Karpas-422 (cell line): Measurements from ENCODE around the gene PJA1. TPM values are rescaled to one million over a fixed set of nuclear protein-coding genes. Genes with fewer than 3 reads are reported as not detected.

Experiments
- DNase-seq: peaks from one replicate; pipeline ENCODE4 v3.0.0-alpha.2; 2015
- H2AFZ ChIP-seq: fragments of 200-600 bp; sonication (generic); 2 replicates; pipeline ENCODE4 v1.6.1; 2014; ENCODE audit warnings: antibody characterized with exemption, low read length, mixed read lengths
- H3K27ac ChIP-seq: fragments of 200-600 bp; sonication (generic); 2 replicates; pipeline ENCODE4 v1.5.1; 2014; ENCODE audit warnings: mild to moderate bottlenecking, low read length, moderate library complexity
- H3K27me3 ChIP-seq: fragments of 200-600 bp; sonication (generic); 2 replicates; pipeline ENCODE4 v1.6.1; 2014; ENCODE audit warnings: low read length, mixed read lengths
- H3K36me3 ChIP-seq: fragments of 200-600 bp; sonication (generic); 2 replicates; pipeline ENCODE4 v1.6.1; 2014; ENCODE audit warnings: low read length, mixed read lengths; ENCODE audit not compliant: insufficient read depth
- H3K4me1 ChIP-seq: fragments of 200-600 bp; sonication (generic); 2 replicates; pipeline ENCODE4 v1.6.1; 2014; ENCODE audit warnings: mild to moderate bottlenecking, low read length, mixed read lengths
- H3K4me2 ChIP-seq: fragments of 200-600 bp; sonication (generic); 2 replicates; pipeline ENCODE4 v1.6.1; 2014; ENCODE audit warnings: low read length, low read depth, mild to moderate bottlenecking; ENCODE audit not compliant: poor library complexity, severe bottlenecking
- H3K4me3 ChIP-seq: fragments of 200-600 bp; sonication (generic); 2 replicates; pipeline ENCODE4 v1.5.1; 2014; ENCODE audit warnings: mild to moderate bottlenecking, antibody characterized with exemption, low read length, mixed read lengths
- H3K79me2 ChIP-seq: fragments of 200-600 bp; sonication (generic); 2 replicates; pipeline ENCODE4 v1.6.1; 2014; ENCODE audit warnings: mild to moderate bottlenecking, low read length, mixed read lengths
- H3K9ac ChIP-seq: fragments of 200-600 bp; sonication (generic); 2 replicates; pipeline ENCODE4 v1.6.0; 2014; ENCODE audit warnings: low read length
- H3K9me2 ChIP-seq: fragments of 200-600 bp; sonication (generic), shearing (Covaris generic); replicated peaks from 2 replicates; pipeline ENCODE4 v1.6.0; 2014; ENCODE audit warnings: mild to moderate bottlenecking, low read length, moderate library complexity; ENCODE audit not compliant: insufficient read depth
- H3K9me3 ChIP-seq: fragments of 300-700, 200-600 bp; sonication (generic); 2 replicates; pipeline ENCODE4 v1.6.1; 2014; ENCODE audit warnings: low read length, mixed read lengths
- H4K20me1 ChIP-seq: fragments of 200-600 bp; sonication (generic); 2 replicates; pipeline ENCODE4 v1.6.1; 2014; ENCODE audit warnings: mild to moderate bottlenecking, antibody characterized with exemption, low read length, low read depth; ENCODE audit not compliant: insufficient read depth
- total RNA-seq: library from RNA; depleted of rRNA; stranded (reverse); fragments of >200 nt; shearing (Covaris generic); gene quantifications from 2 replicates; pipeline ENCODE4 v1.2.3, GENCODE V29; 2014; ENCODE audit warnings: low replicate concordance

The PJA1 gene
- total RNA-seq, 1 experiment from 2014 or later: 15.7 TPM

DNA sequence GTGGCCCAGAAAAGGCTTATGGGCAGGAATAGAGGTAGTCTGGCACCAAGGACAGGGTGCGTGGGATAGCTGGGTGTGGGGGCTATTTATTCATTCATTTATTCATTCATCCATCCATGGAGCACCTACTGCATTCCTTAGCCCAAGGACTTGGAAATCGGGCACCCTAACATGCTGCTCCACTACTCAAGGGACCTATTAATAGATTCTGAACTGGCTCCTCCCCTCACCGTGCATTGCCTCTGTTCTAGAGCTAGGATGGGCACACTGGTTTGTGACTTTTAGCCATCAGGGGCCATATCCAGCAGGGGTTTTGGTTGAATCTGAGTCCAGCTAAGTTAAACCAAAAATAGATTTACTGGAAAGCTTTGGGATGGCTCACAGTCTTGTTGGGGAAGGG is 30.6 kb upstream of the PJA1 start:
- Histone ChIP-seq H3K9ac (no peak overlapping the region), H3K4me2 (no peak overlapping the region)

DNA sequence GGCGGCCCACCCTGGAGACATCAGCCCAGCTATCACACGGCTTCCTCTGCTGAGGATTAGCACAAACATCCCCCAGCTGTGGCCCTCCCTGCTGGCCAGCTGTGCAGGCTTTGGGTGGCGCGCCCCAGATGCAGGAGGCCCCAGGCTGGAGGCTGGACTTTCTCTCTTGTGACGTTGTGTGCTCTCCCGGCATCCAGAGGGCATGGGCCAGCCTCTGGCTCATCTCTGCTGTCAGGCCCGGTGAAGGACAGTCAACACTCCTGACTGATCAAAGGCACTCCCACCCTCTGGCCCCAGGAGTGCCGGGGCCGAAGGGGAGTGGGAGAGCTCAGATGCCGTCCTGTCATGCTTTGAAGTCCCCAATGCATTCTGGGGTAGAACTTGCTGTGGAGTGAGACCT is 29.9 kb upstream of the PJA1 start:
- Histone ChIP-seq H3K9me2 (no peaks in the 10 kb centered on the region), H3K27ac (no peak overlapping the region), H3K36me3 (no peaks in the 10 kb centered on the region), H3K9ac (no peak overlapping the region), H4K20me1 (no peaks in the 10 kb centered on the region), H3K4me3 (no peak overlapping the region), H3K79me2 (no peaks in the 10 kb centered on the region), H3K9me3 (no peaks in the 10 kb centered on the region), H3K27me3 (no peaks in the 10 kb centered on the region), H3K4me2 (no peak overlapping the region), H2AFZ (no peak overlapping the region), H3K4me1 (no peaks in the 10 kb centered on the region)
- no peak for DNase-seq

More for the DNA sequence above, 30.6 kb upstream of the PJA1 start:
- Histone ChIP-seq H3K27me3 (no peaks in the 10 kb centered on the region), H3K4me3 (no peak overlapping the region), H3K27ac (no peak overlapping the region), H3K4me1 (no peaks in the 10 kb centered on the region), H2AFZ (no peak overlapping the region), H4K20me1 (no peaks in the 10 kb centered on the region), H3K79me2 (no peaks in the 10 kb centered on the region), H3K9me3 (no peaks in the 10 kb centered on the region), H3K9me2 (no peaks in the 10 kb centered on the region), H3K36me3 (no peaks in the 10 kb centered on the region)
- DNase-seq: no peak

DNA sequence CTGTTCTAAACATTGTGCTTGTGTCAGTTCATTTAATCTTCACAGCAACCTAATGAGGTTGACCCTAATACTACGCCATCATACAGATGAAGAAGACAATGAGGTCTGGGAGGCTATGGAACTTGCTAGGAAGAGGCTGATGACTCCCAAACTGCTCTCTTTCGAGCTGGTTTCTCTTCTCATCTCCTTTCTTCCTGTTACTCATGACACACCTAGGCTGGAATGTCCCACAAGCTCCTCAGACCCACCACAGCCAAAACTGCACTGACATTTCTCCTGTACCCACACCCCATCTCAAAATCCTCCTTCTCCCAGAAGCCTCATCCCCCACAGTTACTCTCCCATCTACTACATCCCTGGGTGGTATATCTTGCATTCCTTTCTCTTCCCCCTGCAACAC is 27.4 kb upstream of the PJA1 start:
- no peak overlapping the region for H2AFZ ChIP-seq
- H3K4me3 ChIP-seq: no peak overlapping the region
- no peaks in the 10 kb centered on the region for H4K20me1 ChIP-seq
- H3K9me2 ChIP-seq: no peaks in the 10 kb centered on the region
- no peaks in the 10 kb centered on the region for H3K4me1 ChIP-seq
- H3K27me3 ChIP-seq: no peaks in the 10 kb centered on the region
- H3K9ac ChIP-seq: no peak overlapping the region
- no peak overlapping the region for H3K4me2 ChIP-seq
- no peaks in the 10 kb centered on the region for H3K79me2 ChIP-seq
- no peak for DNase-seq
- H3K36me3 ChIP-seq: no peaks in the 10 kb centered on the region
- no peak overlapping the region for H3K27ac ChIP-seq
- H3K9me3 ChIP-seq: no peaks in the 10 kb centered on the region

DNA sequence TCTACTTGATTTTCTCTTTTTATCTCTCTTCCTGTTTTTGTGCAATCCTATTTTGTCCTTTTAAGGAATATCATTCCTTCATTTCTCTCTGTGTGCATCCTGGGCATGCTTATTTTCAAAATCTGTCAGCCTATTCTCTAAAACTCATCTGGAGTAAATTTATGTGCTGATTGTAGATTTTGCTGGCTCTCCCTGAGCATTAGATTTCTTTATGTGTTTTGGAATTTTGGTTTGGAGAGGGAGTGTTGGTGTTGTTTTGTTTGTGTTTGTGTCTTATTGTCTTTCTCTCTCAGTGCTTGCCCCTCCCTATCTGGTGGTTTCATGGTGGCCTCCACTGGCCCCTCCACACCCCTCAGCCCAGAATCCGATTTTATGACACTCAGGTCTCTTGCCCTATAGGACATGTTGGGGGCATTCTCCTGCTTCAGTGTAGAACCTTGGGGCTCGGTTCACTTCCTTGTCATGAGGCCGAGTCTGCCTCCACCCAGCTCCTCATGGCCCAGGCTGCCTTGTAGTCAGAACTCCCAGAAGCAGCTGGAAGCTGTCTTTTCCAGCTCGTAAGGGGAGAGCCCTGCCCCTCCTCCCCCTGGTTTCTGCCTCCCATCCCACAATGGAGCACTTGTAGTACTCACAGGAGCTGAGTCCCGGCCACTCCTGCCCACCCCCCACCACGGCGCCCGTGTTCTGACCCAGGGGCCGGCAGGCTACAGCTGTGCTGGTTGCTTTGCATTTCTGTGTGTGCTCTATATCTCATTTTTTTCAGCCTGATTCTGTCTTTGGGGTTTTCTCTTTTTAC is 24.5 kb upstream of the PJA1 start:
- Histone ChIP-seq H3K4me3 (no peak overlapping the region), H3K9me2 (no peaks in the 10 kb centered on the region), H3K79me2 (no peaks in the 10 kb centered on the region), H4K20me1 (no peaks in the 10 kb centered on the region), H3K27ac (no peak overlapping the region), H3K27me3 (no peaks in the 10 kb centered on the region), H3K9ac (no peak overlapping the region), H3K36me3 (no peaks in the 10 kb centered on the region), H3K4me1 (no peaks in the 10 kb centered on the region), H3K9me3 (no peaks in the 10 kb centered on the region), H2AFZ (no peak overlapping the region), H3K4me2 (no peak overlapping the region)
- DNase-seq: no peak

DNA sequence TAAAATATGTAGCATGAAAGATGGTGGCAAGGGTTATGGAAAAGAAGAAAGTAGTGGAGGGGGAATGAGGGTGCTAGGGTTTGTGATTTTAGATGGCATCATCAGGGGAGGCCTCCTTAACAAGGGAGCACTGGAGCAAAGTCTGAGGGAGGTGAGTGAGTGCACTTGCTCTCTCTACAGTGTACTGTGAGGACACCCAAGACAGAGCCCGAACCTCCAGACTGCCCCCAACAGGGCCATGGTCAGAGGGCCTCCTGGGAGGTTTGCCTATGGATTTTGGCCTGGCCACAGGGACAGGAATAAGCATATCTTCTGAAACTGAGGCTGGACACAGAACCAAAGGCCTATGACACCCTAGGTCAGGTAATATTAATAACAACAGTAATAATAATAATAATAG is 21.4 kb upstream of the PJA1 start:
- no peak overlapping the region for H3K4me3 ChIP-seq
- H3K27ac ChIP-seq: no peak overlapping the region
- H3K27me3 ChIP-seq: no peaks in the 10 kb centered on the region
- H3K4me1 ChIP-seq: no peaks in the 10 kb centered on the region
- H3K79me2 ChIP-seq: no peaks in the 10 kb centered on the region
- H3K4me2 ChIP-seq: no peak overlapping the region
- H3K9me3 ChIP-seq: no peaks in the 10 kb centered on the region
- no peak for DNase-seq
- H3K9me2 ChIP-seq: no peaks in the 10 kb centered on the region
- H3K36me3 ChIP-seq: no peaks in the 10 kb centered on the region
- H3K9ac ChIP-seq: no peak overlapping the region
- no peaks in the 10 kb centered on the region for H4K20me1 ChIP-seq
- H2AFZ ChIP-seq: no peak overlapping the region

DNA sequence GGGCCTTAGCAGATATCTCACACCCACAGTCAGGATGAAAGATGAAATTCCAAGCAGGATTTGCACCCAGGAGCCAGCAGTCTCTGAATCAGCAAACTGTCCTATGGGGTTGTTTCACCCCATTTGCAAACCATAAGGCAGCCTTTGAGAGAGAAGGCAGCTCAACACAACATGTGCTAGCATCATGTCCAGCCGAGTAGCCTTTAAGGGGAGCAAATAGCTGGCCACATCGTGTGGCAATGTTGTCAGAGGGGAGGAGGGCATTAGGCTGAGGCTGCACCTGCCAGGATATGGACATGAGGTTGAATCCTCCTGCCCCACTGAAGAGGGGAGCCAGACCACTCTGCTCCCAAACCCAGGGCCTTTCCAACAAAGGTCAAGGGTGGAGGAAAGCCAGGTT is 20.6 kb upstream of the PJA1 start:
- Histone ChIP-seq H3K4me3 (no peak overlapping the region), H3K9ac (no peak overlapping the region), H3K79me2 (no peaks in the 10 kb centered on the region), H3K27me3 (no peaks in the 10 kb centered on the region), H3K36me3 (no peaks in the 10 kb centered on the region), H4K20me1 (no peaks in the 10 kb centered on the region), H3K27ac (no peak overlapping the region), H3K9me2 (no peaks in the 10 kb centered on the region), H2AFZ (no peak overlapping the region), H3K9me3 (no peaks in the 10 kb centered on the region), H3K4me2 (no peak overlapping the region), H3K4me1 (no peaks in the 10 kb centered on the region)
- DNase-seq: no peak

DNA sequence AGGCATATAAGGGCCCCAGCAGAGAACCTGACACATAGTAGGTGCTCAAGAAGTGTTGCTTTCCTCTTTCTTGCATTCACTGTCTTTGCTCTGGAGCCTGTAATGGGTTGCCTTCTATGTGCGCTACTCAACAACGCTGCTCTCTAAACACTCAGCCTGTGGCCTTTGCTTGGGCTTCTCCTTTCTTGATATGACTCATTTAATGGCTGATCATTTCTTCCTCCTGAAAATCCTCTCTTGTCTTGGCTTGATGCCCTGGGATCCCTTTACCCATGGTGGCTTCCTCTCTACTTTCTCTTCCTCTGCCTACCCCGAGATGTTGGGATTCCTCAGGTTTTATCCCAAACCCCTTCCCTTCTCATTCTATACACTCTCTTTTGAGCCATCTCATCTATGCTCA is 19.9 kb upstream of the PJA1 start:
- H3K4me2 ChIP-seq: no peak overlapping the region
- no peak overlapping the region for H3K27ac ChIP-seq
- H3K4me3 ChIP-seq: no peak overlapping the region
- H3K27me3 ChIP-seq: no peaks in the 10 kb centered on the region
- no peak overlapping the region for H2AFZ ChIP-seq
- H3K9me2 ChIP-seq: no peaks in the 10 kb centered on the region
- no peaks in the 10 kb centered on the region for H3K9me3 ChIP-seq
- no peaks in the 10 kb centered on the region for H4K20me1 ChIP-seq
- no peak overlapping the region for H3K9ac ChIP-seq
- DNase-seq: no peak
- H3K4me1 ChIP-seq: no peaks in the 10 kb centered on the region
- H3K79me2 ChIP-seq: no peaks in the 10 kb centered on the region
- H3K36me3 ChIP-seq: no peaks in the 10 kb centered on the region

DNA sequence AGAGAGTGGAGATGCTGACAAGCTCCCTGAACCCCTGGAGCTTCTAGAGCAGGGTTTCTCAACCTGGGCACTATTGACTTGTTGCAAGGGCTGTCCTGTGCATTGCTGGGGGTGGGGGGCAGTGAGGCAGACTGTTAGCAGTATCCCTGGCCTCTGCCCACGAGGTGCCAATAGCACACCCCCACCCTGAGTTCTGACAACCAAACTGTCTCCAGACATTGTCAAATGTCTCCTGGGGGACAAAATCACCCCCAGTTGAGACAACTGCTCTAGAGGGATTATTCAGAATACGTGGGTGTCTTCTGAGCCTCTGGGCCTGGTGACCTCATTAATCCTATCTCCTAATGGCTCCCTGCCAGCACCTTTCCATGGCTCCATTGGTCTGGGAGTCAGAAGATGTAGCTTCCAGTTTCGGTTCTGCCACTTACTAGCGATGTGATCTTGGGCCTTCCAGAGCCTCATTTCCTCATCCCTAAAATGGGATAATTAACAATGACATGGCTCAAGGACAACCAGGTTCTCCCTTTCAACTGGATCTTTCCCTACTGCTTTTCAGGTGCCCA is 17.6 kb upstream of the PJA1 start:
- no peaks in the 10 kb centered on the region for H3K4me1 ChIP-seq
- no peak overlapping the region for H3K4me3 ChIP-seq
- H3K36me3 ChIP-seq: no peaks in the 10 kb centered on the region
- no peaks in the 10 kb centered on the region for H3K27me3 ChIP-seq
- no peaks in the 10 kb centered on the region for H3K79me2 ChIP-seq
- no peak overlapping the region for H3K9ac ChIP-seq
- no peaks in the 10 kb centered on the region for H3K9me2 ChIP-seq
- DNase-seq: no peak
- H2AFZ ChIP-seq: no peak overlapping the region
- no peaks in the 10 kb centered on the region for H3K9me3 ChIP-seq
- H4K20me1 ChIP-seq: no peaks in the 10 kb centered on the region
- no peak overlapping the region for H3K27ac ChIP-seq
- H3K4me2 ChIP-seq: no peak overlapping the region
